GM18505 (cell line): ENCODE results near the gene C6orf58.

Experiments
- ATAC-seq: cut with Tn5 transposase; IDR thresholded peaks from one replicate; pipeline ENCODE4 v1.9.1; 2021; ENCODE audit not compliant: unreplicated experiment
- POLR2A ChIP-seq: IDR thresholded peaks from 4 replicates; pipeline ENCODE4 v1.6.1; 2011; ENCODE audit warnings: borderline replicate concordance; ENCODE audit not compliant: insufficient read depth, insufficient read length; ENCODE audit errors: extremely low read depth

Gene C6orf58

GRCh38 chr6:127576874-127577273, at the start of gene C6orf58:
Gene C6orf58 (plus strand): TSS chr6:127577174. CDS start chr6:127577186, 12 bp downstream.
- ATAC-seq, result no peak
- TF ChIP-seq POLR2A, result no peak

GRCh38 chr6:127533011-127533410, 44.0 kb upstream of the C6orf58 start:
- ATAC-seq, result no peak
- no peak for TF ChIP-seq POLR2A

DNA sequence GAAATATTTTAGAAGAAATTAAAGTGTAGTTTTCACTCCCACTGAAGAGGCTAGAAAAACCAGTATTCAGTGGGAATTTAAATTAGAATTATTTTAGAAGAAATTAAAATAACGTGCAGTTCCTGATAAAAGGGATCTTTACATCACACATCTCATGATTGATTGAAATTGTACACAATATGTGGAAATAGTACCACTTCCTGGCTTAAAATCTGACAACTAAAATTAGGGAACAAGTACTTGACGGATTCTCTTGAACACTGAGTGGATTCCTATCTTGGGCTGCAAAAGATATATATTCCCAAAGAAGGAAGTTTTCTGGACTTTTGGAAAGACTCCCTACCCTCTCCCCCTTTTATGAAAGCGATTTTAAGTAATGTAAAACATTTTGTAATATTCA, 43.2 kb upstream of the C6orf58 start:
- TF ChIP-seq POLR2A, result no peak
- no peak for ATAC-seq

GRCh38 chr6:127538750-127539264, 38.2 kb upstream of the C6orf58 start:
- ATAC-seq, result no peak
- no peak for TF ChIP-seq POLR2A

DNA sequence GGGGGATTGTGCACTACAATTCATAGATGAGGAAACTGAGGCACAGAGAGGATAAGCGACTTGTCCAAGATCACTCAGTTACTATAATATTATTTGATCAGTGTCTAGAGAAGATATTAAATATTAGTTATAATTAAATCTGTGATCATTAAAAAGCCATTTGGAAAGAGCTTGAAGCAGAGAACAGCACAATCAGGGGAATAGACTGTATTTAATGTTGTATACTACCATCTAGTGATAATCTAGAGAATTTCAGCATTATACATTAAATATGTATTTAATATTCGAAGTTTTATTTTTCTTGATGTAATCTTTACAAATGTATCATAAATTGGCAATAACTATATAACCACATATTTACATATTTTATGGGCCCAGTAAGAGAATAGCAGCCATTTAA, 37.7 kb upstream of the C6orf58 start:
- no peak for ATAC-seq
- TF ChIP-seq POLR2A, result no peak

DNA sequence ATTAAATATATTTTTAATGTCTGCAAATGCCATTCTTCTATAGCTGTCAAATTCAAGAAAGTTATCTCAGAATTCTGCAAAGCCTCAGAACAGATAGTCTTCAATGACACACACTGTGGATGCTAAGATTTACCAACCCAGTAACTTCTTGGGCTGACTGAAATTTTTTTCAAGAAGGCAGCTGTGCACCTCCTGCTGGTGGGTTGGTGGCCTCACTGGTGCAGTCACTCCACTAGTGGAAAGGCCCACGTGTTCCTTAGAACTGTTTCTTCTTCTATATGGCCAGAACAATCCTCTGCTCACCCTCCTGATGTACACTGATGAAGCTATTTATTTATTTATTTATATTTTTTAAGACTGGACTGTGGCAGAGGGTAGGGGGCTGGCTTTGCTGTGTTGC, 29.8 kb upstream of the C6orf58 start:
- TF ChIP-seq POLR2A, result no peak
- no peak for ATAC-seq

- no peak for ATAC-seq
- no peak for TF ChIP-seq POLR2A
Observed at GRCh38 chr6:127547904-127548649, 28.9 kb upstream of the C6orf58 start.

- ATAC-seq, result no peak
Observed at GRCh38 chr6:127550403-127550802, 26.6 kb upstream of the C6orf58 start.

DNA sequence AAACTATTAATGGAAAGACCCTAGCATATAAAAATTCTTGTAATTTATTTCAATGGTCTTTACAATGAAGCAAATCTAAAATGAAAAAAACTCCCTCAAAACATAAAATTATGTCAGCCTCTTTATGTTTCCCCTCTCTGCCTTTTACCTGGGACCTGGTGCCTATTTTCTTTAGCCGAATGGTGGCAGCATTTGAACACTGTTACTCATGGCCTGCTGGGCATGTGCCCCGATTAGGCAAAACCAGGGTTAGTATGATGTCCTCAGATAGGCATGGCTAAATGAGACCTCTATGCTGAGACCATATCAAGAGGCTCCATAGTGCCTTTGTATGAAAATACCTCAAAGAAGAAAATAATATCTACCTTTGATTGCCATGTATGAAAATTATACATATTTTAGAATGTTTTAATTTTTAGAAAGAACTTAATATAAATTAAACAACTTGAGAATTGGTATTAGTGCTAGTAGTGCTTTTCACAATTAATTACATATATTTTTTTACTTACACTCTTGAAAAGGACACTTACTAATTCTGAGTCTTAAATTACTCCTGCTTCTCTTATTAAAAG, 22.5 kb upstream of the C6orf58 start:
- TF ChIP-seq POLR2A, result no peak
- peak; percentile 80 for ATAC-seq

More at GRCh38 chr6:127550403-127550802, 26.6 kb upstream of the C6orf58 start:
- no peak for TF ChIP-seq POLR2A

DNA sequence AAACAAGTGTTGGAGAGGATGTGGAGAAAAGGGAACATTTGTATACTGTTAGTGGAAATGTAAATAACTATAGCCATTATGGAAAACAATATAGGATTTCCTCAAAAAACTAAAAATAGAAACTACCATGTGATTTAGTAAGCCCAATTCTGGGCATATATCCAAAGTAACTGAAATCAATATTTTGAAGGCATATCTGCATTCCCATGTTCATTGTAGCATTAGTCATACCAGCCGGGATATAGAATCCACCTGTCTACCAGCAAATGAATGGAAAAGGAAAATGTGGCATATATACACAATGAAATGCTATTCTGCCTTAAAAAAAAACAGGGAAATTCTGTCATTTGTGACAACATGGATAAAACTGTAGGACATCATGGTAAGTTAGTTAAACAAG, 15.3 kb upstream of the C6orf58 start:
- ATAC-seq, result no peak
- no peak for TF ChIP-seq POLR2A

DNA sequence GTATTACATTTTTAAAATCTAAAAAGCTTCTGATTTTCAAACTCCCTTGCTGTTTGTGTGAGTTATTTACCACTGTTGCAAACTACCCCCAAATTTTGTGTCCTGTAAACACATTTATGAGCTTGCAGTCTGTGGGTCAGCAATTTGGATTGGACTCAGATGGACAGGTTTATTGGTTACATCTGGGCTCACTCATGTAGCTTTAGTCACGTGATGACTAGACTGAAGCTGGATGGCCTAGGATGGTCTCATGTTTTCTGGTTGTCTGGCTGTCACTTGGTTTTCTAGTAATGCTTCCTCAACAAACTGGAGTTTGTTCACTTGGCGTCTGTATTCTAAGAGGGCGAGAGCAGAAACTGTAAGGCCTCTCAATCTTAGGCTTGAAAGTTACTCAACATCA, 12.2 kb upstream of the C6orf58 start:
- no peak for TF ChIP-seq POLR2A
- ATAC-seq, result no peak

GRCh38 chr6:127566119-127566518, 10.9 kb upstream of the C6orf58 start:
- ATAC-seq, result no peak
- no peak for TF ChIP-seq POLR2A

GRCh38 chr6:127566651-127567050, 10.3 kb upstream of the C6orf58 start:
- TF ChIP-seq POLR2A, result no peak
- ATAC-seq, result no peak

DNA sequence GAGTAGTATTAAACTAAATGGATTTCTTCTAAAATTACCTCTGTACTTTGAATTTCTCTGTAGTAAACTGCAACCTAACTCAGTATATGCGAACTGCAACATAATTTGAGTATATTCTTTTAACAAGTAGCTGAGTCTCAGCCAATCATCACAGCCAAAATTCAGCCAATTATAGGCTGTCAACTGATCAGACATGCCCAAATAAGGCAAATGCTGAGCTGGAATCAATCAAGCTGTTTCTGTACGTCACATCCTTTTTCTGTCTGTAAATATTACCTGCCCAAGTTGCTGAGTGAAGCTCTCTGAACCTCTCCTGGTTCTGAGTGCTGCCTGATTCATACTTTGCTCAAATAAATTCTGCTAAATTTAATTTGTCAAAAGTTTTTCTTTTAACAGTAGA, 9.5 kb upstream of the C6orf58 start:
- ATAC-seq, result no peak
- TF ChIP-seq POLR2A, result no peak
